ENCODE results near the gene TOX3.

The TOX3 gene

GRCh38 chr16:52563767-52564611 is 17.0 kb upstream of the TOX3 start:
- H3K27ac ChIP-seq (ENCODE audit: low read depth, low read length): no peak overlapping the region
- no peaks in the 10 kb centered on the region for H3K36me3 ChIP-seq (ENCODE audit: control insufficient read depth in 5 of 5, insufficient read depth in 5 of 5, low read length in 5 of 5)
- H3K9me3 ChIP-seq (ENCODE audit: control insufficient read depth in 5 of 5, low read length in 5 of 5): no peaks in the 10 kb centered on the region
- no peaks in the 10 kb centered on the region for H3K4me1 ChIP-seq (ENCODE audit: control insufficient read depth in 5 of 5, insufficient read depth in 5 of 5, low read length in 5 of 5)
- H3K27me3 ChIP-seq (ENCODE audit: control insufficient read depth in 5 of 5, insufficient read depth in 4 of 5, low read length in 5 of 5): no peaks in the 10 kb centered on the region
- no peak overlapping the region for H3K4me3 ChIP-seq (ENCODE audit: low read depth in 1 of 5, low read length in 5 of 5)
- H3K9ac ChIP-seq (ENCODE audit: low read length in 5 of 5): no peak overlapping the region

GRCh38 chr16:52562770-52563169 is 15.8 kb upstream of the TOX3 start:
- H3K27ac ChIP-seq (ENCODE audit: low read depth, low read length): no peak overlapping the region
- H3K9ac ChIP-seq (ENCODE audit: low read length in 5 of 5): no peak overlapping the region
- no peaks in the 10 kb centered on the region for H3K9me3 ChIP-seq (ENCODE audit: control insufficient read depth in 5 of 5, low read length in 5 of 5)
- no peak overlapping the region for H3K4me3 ChIP-seq (ENCODE audit: low read depth in 1 of 5, low read length in 5 of 5)
- H3K27me3 ChIP-seq (ENCODE audit: control insufficient read depth in 5 of 5, insufficient read depth in 4 of 5, low read length in 5 of 5): no peaks in the 10 kb centered on the region
- no peaks in the 10 kb centered on the region for H3K36me3 ChIP-seq (ENCODE audit: control insufficient read depth in 5 of 5, insufficient read depth in 5 of 5, low read length in 5 of 5)
- no peaks in the 10 kb centered on the region for H3K4me1 ChIP-seq (ENCODE audit: control insufficient read depth in 5 of 5, insufficient read depth in 5 of 5, low read length in 5 of 5)

GRCh38 chr16:52561910-52562741 is 15.2 kb upstream of the TOX3 start:
- H3K4me3 ChIP-seq (ENCODE audit: low read depth in 1 of 5, low read length in 5 of 5): no peak overlapping the region
- H3K9ac ChIP-seq (ENCODE audit: low read length in 5 of 5): no peak overlapping the region
- H3K27me3 ChIP-seq (ENCODE audit: control insufficient read depth in 5 of 5, insufficient read depth in 4 of 5, low read length in 5 of 5): no peaks in the 10 kb centered on the region
- H3K27ac ChIP-seq (ENCODE audit: low read depth, low read length): no peak overlapping the region
- no peaks in the 10 kb centered on the region for H3K9me3 ChIP-seq (ENCODE audit: control insufficient read depth in 5 of 5, low read length in 5 of 5)
- no peaks in the 10 kb centered on the region for H3K4me1 ChIP-seq (ENCODE audit: control insufficient read depth in 5 of 5, insufficient read depth in 5 of 5, low read length in 5 of 5)
- H3K36me3 ChIP-seq (ENCODE audit: control insufficient read depth in 5 of 5, insufficient read depth in 5 of 5, low read length in 5 of 5): no peaks in the 10 kb centered on the region

GRCh38 chr16:52558448-52558847 is 11.5 kb upstream of the TOX3 start:
- no peaks in the 10 kb centered on the region for H3K27me3 ChIP-seq (ENCODE audit: control insufficient read depth in 5 of 5, insufficient read depth in 4 of 5, low read length in 5 of 5)

GRCh38 chr16:52557236-52557635 is 10.3 kb upstream of the TOX3 start:
- no peak overlapping the region for H3K9ac ChIP-seq (ENCODE audit: low read length in 5 of 5)
- H3K9me3 ChIP-seq (ENCODE audit: control insufficient read depth in 5 of 5, low read length in 5 of 5): peaks cover 0 to 3% (median 0%) of the 10 kb centered on the region in 5 donors
- no peak overlapping the region for H3K27ac ChIP-seq (ENCODE audit: low read depth, low read length)
- no peaks in the 10 kb centered on the region for H3K4me1 ChIP-seq (ENCODE audit: control insufficient read depth in 5 of 5, insufficient read depth in 5 of 5, low read length in 5 of 5)
- H3K27me3 ChIP-seq (ENCODE audit: control insufficient read depth in 5 of 5, insufficient read depth in 4 of 5, low read length in 5 of 5): no peaks in the 10 kb centered on the region
- H3K36me3 ChIP-seq (ENCODE audit: control insufficient read depth in 5 of 5, insufficient read depth in 5 of 5, low read length in 5 of 5): no peaks in the 10 kb centered on the region
- no peak overlapping the region for H3K4me3 ChIP-seq (ENCODE audit: low read depth in 1 of 5, low read length in 5 of 5)

More at GRCh38 chr16:52558448-52558847, 11.5 kb upstream of the TOX3 start:
- H3K4me1 ChIP-seq (ENCODE audit: control insufficient read depth in 5 of 5, insufficient read depth in 5 of 5, low read length in 5 of 5): no peaks in the 10 kb centered on the region
- no peaks in the 10 kb centered on the region for H3K36me3 ChIP-seq (ENCODE audit: control insufficient read depth in 5 of 5, insufficient read depth in 5 of 5, low read length in 5 of 5)
- no peak overlapping the region for H3K27ac ChIP-seq (ENCODE audit: low read depth, low read length)
- no peak overlapping the region for H3K9ac ChIP-seq (ENCODE audit: low read length in 5 of 5)
- peaks cover 0 to 3% (median 0%) of the 10 kb centered on the region in 5 donors for H3K9me3 ChIP-seq (ENCODE audit: control insufficient read depth in 5 of 5, low read length in 5 of 5)
- H3K4me3 ChIP-seq (ENCODE audit: low read depth in 1 of 5, low read length in 5 of 5): no peak overlapping the region

GRCh38 chr16:52556083-52556482 is 9.1 kb upstream of the TOX3 start:
- Histone ChIP-seq H3K9me3 (ENCODE audit: control insufficient read depth in 5 of 5, low read length in 5 of 5) (peaks cover 0 to 3% (median 0%) of the 10 kb centered on the region in 5 donors), H3K9ac (ENCODE audit: low read length in 5 of 5) (no peak overlapping the region), H3K4me3 (ENCODE audit: low read depth in 1 of 5, low read length in 5 of 5) (no peak overlapping the region), H3K36me3 (ENCODE audit: control insufficient read depth in 5 of 5, insufficient read depth in 5 of 5, low read length in 5 of 5) (no peaks in the 10 kb centered on the region), H3K4me1 (ENCODE audit: control insufficient read depth in 5 of 5, insufficient read depth in 5 of 5, low read length in 5 of 5) (no peaks in the 10 kb centered on the region), H3K27ac (ENCODE audit: low read depth, low read length) (no peak overlapping the region), H3K27me3 (ENCODE audit: control insufficient read depth in 5 of 5, insufficient read depth in 4 of 5, low read length in 5 of 5) (peaks cover 0 to 3% (median 0%) of the 10 kb centered on the region in 5 donors)

- H3K27ac ChIP-seq (ENCODE audit: low read depth, low read length): no peak overlapping the region
- no peak overlapping the region for H3K4me3 ChIP-seq (ENCODE audit: low read depth in 1 of 5, low read length in 5 of 5)
- peaks cover 0 to 3% (median 0%) of the 10 kb centered on the region in 5 donors for H3K9me3 ChIP-seq (ENCODE audit: control insufficient read depth in 5 of 5, low read length in 5 of 5)
- peaks cover 0 to 3% (median 0%) of the 10 kb centered on the region in 5 donors for H3K27me3 ChIP-seq (ENCODE audit: control insufficient read depth in 5 of 5, insufficient read depth in 4 of 5, low read length in 5 of 5)
- H3K36me3 ChIP-seq (ENCODE audit: control insufficient read depth in 5 of 5, insufficient read depth in 5 of 5, low read length in 5 of 5): no peaks in the 10 kb centered on the region
- no peaks in the 10 kb centered on the region for H3K4me1 ChIP-seq (ENCODE audit: control insufficient read depth in 5 of 5, insufficient read depth in 5 of 5, low read length in 5 of 5)
- H3K9ac ChIP-seq (ENCODE audit: low read length in 5 of 5): no peak overlapping the region
Measured at GRCh38 chr16:52555572-52555971, 8.6 kb upstream of the TOX3 start.

- peaks cover 0 to 3% (median 0%) of the 10 kb centered on the region in 5 donors for H3K9me3 ChIP-seq (ENCODE audit: control insufficient read depth in 5 of 5, low read length in 5 of 5)
- H3K36me3 ChIP-seq (ENCODE audit: control insufficient read depth in 5 of 5, insufficient read depth in 5 of 5, low read length in 5 of 5): no peaks in the 10 kb centered on the region
- H3K27ac ChIP-seq (ENCODE audit: low read depth, low read length): no peak overlapping the region
- H3K4me3 ChIP-seq (ENCODE audit: low read depth in 1 of 5, low read length in 5 of 5): no peak overlapping the region
- no peaks in the 10 kb centered on the region for H3K4me1 ChIP-seq (ENCODE audit: control insufficient read depth in 5 of 5, insufficient read depth in 5 of 5, low read length in 5 of 5)
- peaks cover 0 to 5% (median 3%) of the 10 kb centered on the region in 5 donors for H3K27me3 ChIP-seq (ENCODE audit: control insufficient read depth in 5 of 5, insufficient read depth in 4 of 5, low read length in 5 of 5)
- H3K9ac ChIP-seq (ENCODE audit: low read length in 5 of 5): no peak overlapping the region
Measured at GRCh38 chr16:52554334-52554733, 7.4 kb upstream of the TOX3 start.

GRCh38 chr16:52553322-52553721 is 6.4 kb upstream of the TOX3 start:
- no peak overlapping the region for H3K27ac ChIP-seq (ENCODE audit: low read depth, low read length)
- H3K4me3 ChIP-seq (ENCODE audit: low read depth in 1 of 5, low read length in 5 of 5): no peak overlapping the region
- H3K9me3 ChIP-seq (ENCODE audit: control insufficient read depth in 5 of 5, low read length in 5 of 5): peaks cover 0 to 3% (median 0%) of the 10 kb centered on the region in 5 donors
- H3K9ac ChIP-seq (ENCODE audit: low read length in 5 of 5): no peak overlapping the region
- peaks cover 0 to 8% (median 3%) of the 10 kb centered on the region in 5 donors for H3K27me3 ChIP-seq (ENCODE audit: control insufficient read depth in 5 of 5, insufficient read depth in 4 of 5, low read length in 5 of 5)
- no peaks in the 10 kb centered on the region for H3K4me1 ChIP-seq (ENCODE audit: control insufficient read depth in 5 of 5, insufficient read depth in 5 of 5, low read length in 5 of 5)
- H3K36me3 ChIP-seq (ENCODE audit: control insufficient read depth in 5 of 5, insufficient read depth in 5 of 5, low read length in 5 of 5): no peaks in the 10 kb centered on the region

GRCh38 chr16:52552643-52553042 is 5.7 kb upstream of the TOX3 start:
- Histone ChIP-seq H3K9me3 (ENCODE audit: control insufficient read depth in 5 of 5, low read length in 5 of 5) (peaks cover 0 to 3% (median 0%) of the 10 kb centered on the region in 5 donors), H3K36me3 (ENCODE audit: control insufficient read depth in 5 of 5, insufficient read depth in 5 of 5, low read length in 5 of 5) (no peaks in the 10 kb centered on the region), H3K4me3 (ENCODE audit: low read depth in 1 of 5, low read length in 5 of 5) (no peak overlapping the region), H3K9ac (ENCODE audit: low read length in 5 of 5) (no peak overlapping the region), H3K4me1 (ENCODE audit: control insufficient read depth in 5 of 5, insufficient read depth in 5 of 5, low read length in 5 of 5) (no peaks in the 10 kb centered on the region), H3K27me3 (ENCODE audit: control insufficient read depth in 5 of 5, insufficient read depth in 4 of 5, low read length in 5 of 5) (peaks cover 2 to 12% (median 6%) of the 10 kb centered on the region in 5 donors), H3K27ac (ENCODE audit: low read depth, low read length) (no peak overlapping the region)
